H1 (cell line): ENCODE measurements around the gene CNGA4. TPM values are rescaled to one million over a fixed set of nuclear protein-coding genes. Genes with fewer than 3 reads are reported as not detected.

Source experiments
- CTCF ChIA-PET: fragments of 300-600 bp; sonication (Branson Sonifier 250); formaldehyde crosslinking; loops from one replicate; lab custom pipeline; 2021; ENCODE audit not compliant: partially characterized antibody; lab: Charles Lee
- POLR2A ChIA-PET: fragments of 300-600 bp; sonication (Branson Sonifier 250); formaldehyde crosslinking; loops from one replicate; lab custom pipeline; 2021; ENCODE audit warnings: inconsistent platforms; ENCODE audit not compliant: partially characterized antibody; lab: Charles Lee
- DNase-seq, 2 experiments: peaks; one replicate each; pipeline versions ENCODE4 v3.0.0 to v3.0.0-alpha.2; 2010 to 2022; ENCODE audit warnings: low spot score in 2 of 2, low read depth in 1 of 2, mixed read lengths in 1 of 2
- FAIRE-seq: peaks from 2 replicates; lab custom pipeline; 2011; peaks lifted over from hg19 to GRCh38; lab: Jason Lieb, UNC
- H2AFZ ChIP-seq: 2 replicates; pipeline ENCODE4 v1.8.1; 2012; ENCODE audit warnings: low read length, inconsistent platforms
- H2AK5ac ChIP-seq: 2 replicates; pipeline ENCODE4 v1.6.1; 2013; ENCODE audit warnings: low read depth, low read length
- H2BK120ac ChIP-seq: replicated peaks from 2 replicates; pipeline ENCODE3; 2013; ENCODE audit warnings: low read depth, low read length, inconsistent platforms
- H2BK12ac ChIP-seq: 2 replicates; pipeline ENCODE4 v1.6.1; 2013; ENCODE audit warnings: low read depth, low read length
- H2BK15ac ChIP-seq: 2 replicates; pipeline ENCODE4 v1.6.1; 2013; ENCODE audit warnings: low read length
- H2BK20ac ChIP-seq: 2 replicates; pipeline ENCODE4 v1.6.1; 2013; ENCODE audit warnings: low read length
- H2BK5ac ChIP-seq: 2 replicates; pipeline ENCODE4 v1.6.1; 2013; ENCODE audit warnings: low read depth, low read length
- H3K14ac ChIP-seq: 2 replicates; pipeline ENCODE4 v1.6.1; 2013; ENCODE audit warnings: inconsistent platforms; ENCODE audit not compliant: insufficient read length
- H3K18ac ChIP-seq: 2 replicates; pipeline ENCODE4 v1.6.1; 2013; ENCODE audit warnings: low read length; ENCODE audit errors: extremely low read depth
- H3K23ac ChIP-seq: 2 replicates; pipeline ENCODE4 v1.6.1; 2013; ENCODE audit warnings: inconsistent platforms; ENCODE audit not compliant: insufficient read length
- H3K23me2 ChIP-seq: 2 replicates; pipeline ENCODE4 v1.6.1; 2013; ENCODE audit warnings: low read depth, low read length
- H3K27ac ChIP-seq: 2 replicates; pipeline ENCODE4 v1.6.1; 2011; ENCODE audit warnings: low read depth, low read length, inconsistent platforms
- H3K27me3 ChIP-seq, 4 experiments: replicated peaks in 1 of 4; 1 replicate in 1 of 4; 2 replicates in 3 of 4; pipeline versions ENCODE4 v1.6.1 to v1.8.1; 2011 to 2013; ENCODE audit warnings: low read length in 3 of 4, mild to moderate bottlenecking in 3 of 4, inconsistent platforms in 2 of 4, mixed read lengths in 2 of 4, moderate library complexity in 1 of 4; ENCODE audit not compliant: control insufficient read depth in 3 of 4, insufficient read depth in 3 of 4; ENCODE audit errors: extremely low read depth in 1 of 4
- H3K36me3 ChIP-seq, 4 experiments: 2 replicates each; pipeline versions ENCODE4 v1.6.1 to v1.8.1; 2011 to 2013; ENCODE audit warnings: mild to moderate bottlenecking in 4 of 4, low read length in 3 of 4, moderate library complexity in 2 of 4, control low read depth in 1 of 4, inconsistent platforms in 1 of 4; ENCODE audit not compliant: insufficient read depth in 4 of 4, control insufficient read depth in 2 of 4
- H3K4ac ChIP-seq: replicated peaks from 2 replicates; pipeline ENCODE3; 2013; ENCODE audit warnings: low read length, low read depth, mixed read lengths, inconsistent platforms; ENCODE audit not compliant: insufficient read length
- H3K4me1 ChIP-seq, 4 experiments: replicated peaks in 1 of 4; 1 replicate in 1 of 4; 2 replicates in 3 of 4; pipeline versions ENCODE4 v1.6.1 to v1.8.1; 2011 to 2013; ENCODE audit warnings: low read length in 3 of 4, inconsistent platforms in 2 of 4, mixed read lengths in 1 of 4; ENCODE audit not compliant: insufficient read depth in 4 of 4, control insufficient read depth in 3 of 4
- H3K4me2 ChIP-seq, 2 experiments: 2 replicates each; pipeline versions ENCODE4 v1.6.1 to v1.8.1; 2011 to 2013; ENCODE audit warnings: low read depth in 2 of 2, low read length in 2 of 2, control low read depth in 1 of 2, inconsistent platforms in 1 of 2, mild to moderate bottlenecking in 1 of 2; ENCODE audit not compliant: insufficient read depth in 1 of 2
- H3K4me3 ChIP-seq, 4 experiments: fragments of 200-600, 300-600 bp in 1 of 4; sonication (generic), shearing (Covaris generic), sonication (Bioruptor Twin) in 1 of 4; 2 replicates each; pipeline versions ENCODE4 v1.5.1 to v1.8.1; 2011 to 2016; ENCODE audit warnings: low read length in 4 of 4, low read depth in 3 of 4, control low read depth in 2 of 4, inconsistent platforms in 2 of 4, mild to moderate bottlenecking in 2 of 4, mixed read lengths in 1 of 4, moderate library complexity in 1 of 4; ENCODE audit not compliant: insufficient read depth in 2 of 4; ENCODE audit errors: extremely low read depth in 1 of 4
- H3K56ac ChIP-seq: replicated peaks from 2 replicates; pipeline ENCODE3; 2013; ENCODE audit warnings: low read depth, mild to moderate bottlenecking, mixed read lengths, low read length, inconsistent platforms; ENCODE audit not compliant: insufficient read length
- H3K79me1 ChIP-seq: 2 replicates; pipeline ENCODE4 v1.6.1; 2013; ENCODE audit warnings: low read depth, low read length, control low read depth
- H3K79me2 ChIP-seq, 2 experiments: 2 replicates each; pipeline versions ENCODE4 v1.6.1 to v1.8.1; 2012 to 2013; ENCODE audit warnings: low read length in 2 of 2, mild to moderate bottlenecking in 2 of 2, inconsistent platforms in 1 of 2; ENCODE audit not compliant: insufficient read depth in 2 of 2, control insufficient read depth in 1 of 2
- H3K9ac ChIP-seq, 4 experiments: replicated peaks in 1 of 4; 1 replicate in 1 of 4; 2 replicates in 3 of 4; pipeline versions ENCODE4 v1.6.1 to v1.8.1; 2011 to 2013; ENCODE audit warnings: low read depth in 3 of 4, low read length in 3 of 4, control low read depth in 2 of 4, mild to moderate bottlenecking in 2 of 4, moderate library complexity in 2 of 4, inconsistent platforms in 1 of 4; ENCODE audit errors: extremely low read depth in 1 of 4
- H3K9me3 ChIP-seq, 2 experiments: 2 replicates each; pipeline versions ENCODE4 v1.6.1 to v1.8.1; 2012 to 2013; ENCODE audit warnings: mild to moderate bottlenecking in 2 of 2, moderate library complexity in 2 of 2, control low read depth in 1 of 2, inconsistent platforms in 1 of 2, low read depth in 1 of 2, low read length in 1 of 2, mixed read lengths in 1 of 2; ENCODE audit not compliant: insufficient read depth in 2 of 2
- H4K20me1 ChIP-seq, 2 experiments: replicated peaks in 1 of 2; 2 replicates each; pipeline versions ENCODE3 to v1.8.1; 2011 to 2013; ENCODE audit warnings: inconsistent platforms in 2 of 2, low read length in 2 of 2, mild to moderate bottlenecking in 1 of 2; ENCODE audit not compliant: insufficient read depth in 2 of 2, control insufficient read depth in 1 of 2
- H4K5ac ChIP-seq: 2 replicates; pipeline ENCODE4 v1.6.1; 2013; ENCODE audit warnings: low read length, low read depth, mixed read lengths, inconsistent platforms; ENCODE audit not compliant: insufficient read length
- H4K8ac ChIP-seq: 2 replicates; pipeline ENCODE4 v1.8.0; 2013; ENCODE audit warnings: mild to moderate bottlenecking, moderate library complexity, low read length, inconsistent platforms; ENCODE audit not compliant: insufficient read depth; ENCODE audit errors: extremely low read depth
- H4K91ac ChIP-seq: replicated peaks from 2 replicates; pipeline ENCODE3; 2013; ENCODE audit warnings: low read length, mixed read lengths, inconsistent platforms; ENCODE audit not compliant: insufficient read length
- CBX5 ChIP-seq: fragments of 300-800, 300-1000 bp; sonication (generic); IDR thresholded peaks from 2 replicates; pipeline ENCODE4 v1.7.1; 2016; ENCODE audit warnings: antibody characterized with exemption, low read length, low read depth
- EGR1 ChIP-seq: IDR thresholded peaks from 2 replicates; pipeline ENCODE4 v1.6.1; 2011; ENCODE audit warnings: low read depth, low read length, borderline replicate concordance
- JUN ChIP-seq: IDR thresholded peaks from 2 replicates; pipeline ENCODE4 v1.6.1; 2011; ENCODE audit warnings: low read depth, mild to moderate bottlenecking, improper control_type of control experiment, low read length
- JUND ChIP-seq: IDR thresholded peaks from 2 replicates; pipeline ENCODE4 v1.6.1; 2011; ENCODE audit warnings: mild to moderate bottlenecking, improper control_type of control experiment, low read length
- PHF8 ChIP-seq: fragments of 200-600 bp; sonication (generic); conservative IDR thresholded peaks from 2 replicates; pipeline ENCODE4 v1.7.1; 2012; ENCODE audit warnings: low read depth, mild to moderate bottlenecking, inconsistent platforms, low read length, moderate library complexity
- RAD21 ChIP-seq, 2 experiments: IDR thresholded peaks in 1 of 2; conservative IDR thresholded peaks in 1 of 2; 2 replicates each; pipeline ENCODE4 v1.6.1; 2011; ENCODE audit warnings: low read depth in 2 of 2, low read length in 2 of 2, improper control_type of control experiment in 1 of 2, inconsistent platforms in 1 of 2, mild to moderate bottlenecking in 1 of 2, moderate library complexity in 1 of 2
- RXRA ChIP-seq: IDR thresholded peaks from 2 replicates; pipeline ENCODE4 v1.6.1; 2011; ENCODE audit warnings: low read depth, mild to moderate bottlenecking, low read length, moderate library complexity; ENCODE audit not compliant: insufficient read depth
- SAP30 ChIP-seq: fragments of 300-600 bp; sonication (generic); IDR thresholded peaks from 2 replicates; pipeline ENCODE4 v1.7.1; 2012; ENCODE audit warnings: low read length, moderate library complexity, mild to moderate bottlenecking, inconsistent platforms; ENCODE audit not compliant: insufficient read depth, insufficient replicate concordance
- SIRT6 ChIP-seq: IDR thresholded peaks from one replicate; pipeline ENCODE4 v1.7.1; 2012; ENCODE audit warnings: low read length, inconsistent platforms
- SP2 ChIP-seq: IDR thresholded peaks from 2 replicates; pipeline ENCODE4 v1.6.1; 2012; ENCODE audit warnings: mild to moderate bottlenecking, low read length, inconsistent platforms
- SP4 ChIP-seq: IDR thresholded peaks from 2 replicates; pipeline ENCODE4 v1.6.1; 2012; ENCODE audit warnings: low read length, inconsistent platforms
- TCF12 ChIP-seq: IDR thresholded peaks from 2 replicates; pipeline ENCODE4 v1.6.1; 2011; ENCODE audit warnings: low read depth, mild to moderate bottlenecking, low read length
- YY1 ChIP-seq: IDR thresholded peaks from 2 replicates; pipeline ENCODE4 v1.6.1; 2011; ENCODE audit warnings: low read depth, mild to moderate bottlenecking, low read length
- WGBS, 2 experiments: shearing (Covaris generic) in 1 of 2; methylation state at CpG; one replicate each; pipeline versions ENCODE4 v1.1.6 to v1.1.7; 2013 to 2015; ENCODE audit warnings: low lambda C conversion rate in 2 of 2, mixed read lengths in 2 of 2, inconsistent platforms in 1 of 2, low coverage in 1 of 2, missing lambda C conversion rate in 1 of 2; ENCODE audit not compliant: insufficient replicate concordance in 2 of 2, insufficient coverage in 1 of 2, insufficient read length in 1 of 2; ENCODE audit errors: extremely low coverage in 1 of 2, missing lambda C conversion rate in 1 of 2; 5-methylcytosine and 5-hydroxymethylcytosine counted together
- polyA plus RNA-seq, 7 experiments: library from polyadenylated mRNA; depleted of rRNA in 3 of 7; stranded (reverse) in 5 of 7; unstranded in 2 of 7; fragments of >200 nt in 5 of 7; fragments of 200-250 nt in 2 of 7; gene quantifications; 1 replicate in 5 of 7; 2 replicates in 1 of 7; 4 replicates in 1 of 7; pipeline versions ENCODE4 v1.2.1 to v1.2.3, GENCODE V29; 2011 to 2013; ENCODE audit warnings: missing spikeins in 2 of 7, mixed read lengths in 2 of 7
- total RNA-seq: library from RNA; stranded (reverse); fragmentation: NEBNext Ultra II Directional; extraction: Animal tissue kit (Norgen Biotek cat#: 25700); gene quantifications from 2 replicates; pipeline ENCODE4 v1.2.1, GENCODE V29; 2021

The CNGA4 gene
- total and polyA plus RNA-seq, 2 of the 8 experiments (the other 6 are each of a cell fraction or from before 2014, with no cell fraction given): 0.29 TPM; not detected in 1

DNA sequence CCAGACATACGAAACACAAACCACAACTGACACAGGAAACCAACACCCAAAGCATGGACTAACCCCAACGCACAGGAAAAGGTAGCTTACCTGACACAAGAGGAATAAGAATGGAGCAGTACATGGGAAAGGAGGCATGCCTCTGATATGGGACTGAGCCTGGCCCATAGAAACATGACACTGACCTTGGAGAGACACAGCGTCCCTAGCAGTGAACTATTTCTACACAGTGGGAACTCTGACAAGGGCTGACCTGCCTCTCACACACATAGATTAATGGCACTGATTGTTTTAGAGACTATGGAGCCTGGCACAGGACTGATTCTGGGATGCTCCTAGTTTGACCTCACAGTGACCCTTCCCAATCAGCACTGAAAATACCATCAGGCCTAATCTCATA is 32.7 kb downstream of the CNGA4 start:
- no peak overlapping the region for H3K4ac ChIP-seq
- no peak overlapping the region for H3K27ac ChIP-seq
- H3K4me1 ChIP-seq: peaks cover 0 to 4% (median 0%) of the 10 kb centered on the region in 4 experiments; a peak in 1 of 7 replicates
- H3K23me2 ChIP-seq: no peaks in the 10 kb centered on the region
- H3K36me3 ChIP-seq: no peaks in the 10 kb centered on the region
- no peaks in the 10 kb centered on the region for H3K79me1 ChIP-seq
- ChIA-PET POLR2A (interaction anchor here (0.8 to 1.2 kb wide), 2 partner anchors 13 to 48 kb away, joined by 4 read pairs; no protein-coding TSS in a partner anchor), CTCF (interaction anchor here (0.6 to 8.6 kb wide), 17 partner anchors 11 to 285 kb away, joined by 3 to 112 read pairs (median 8); partner anchors contain the start of genes CCKBR and OR52L1)
- FAIRE-seq (no peak), DNase-seq (no peak)
- no peak overlapping the region for H4K91ac ChIP-seq
- no peak overlapping the region for H4K5ac ChIP-seq
- H3K4me3 ChIP-seq: no peak overlapping the region
- no peak overlapping the region for H3K14ac ChIP-seq
- WGBS, 2 experiments: 52% methylated on average over 3 of the region's 3 CpGs; no CpG with 5 or more reads in 1 of the 2 experiments
- H2BK12ac ChIP-seq: no peak overlapping the region
- H2BK15ac ChIP-seq: no peak overlapping the region
- H3K18ac ChIP-seq: no peak overlapping the region
- peak overlapping the region; percentile 12; the same call in 1 of the 2 replicates for H2AK5ac ChIP-seq
- H2BK5ac ChIP-seq: no peak overlapping the region
- no peak overlapping the region for H2BK20ac ChIP-seq
- no peak overlapping the region for H3K4me2 ChIP-seq
- no peaks in the 10 kb centered on the region for H3K79me2 ChIP-seq
- no peak overlapping the region for H2BK120ac ChIP-seq
- no peaks in the 10 kb centered on the region for H3K9me3 ChIP-seq
- no peaks in the 10 kb centered on the region; a peak in 1 of 7 replicates for H3K27me3 ChIP-seq
- no peak overlapping the region for H3K9ac ChIP-seq
- no peak overlapping the region for H3K56ac ChIP-seq
- TF ChIP-seq PHF8 (no peak), SP2 (no peak), JUN (no peak), JUND (no peak), YY1 (no peak), RAD21 (IDR thresholded peaks at IDR 0.05 in 1 of 2, conservative IDR thresholded peaks at IDR 0.05 in 1 of 2; ENCODE audit: low read depth in 2 of 2, low read length in 2 of 2) (no peak), CBX5 (no peak), SIRT6 (no peak), TCF12 (no peak), EGR1 (no peak), SP4 (no peak), SAP30 (no peak), RXRA (no peak)
- no peak overlapping the region for H4K8ac ChIP-seq
- no peaks in the 10 kb centered on the region for H4K20me1 ChIP-seq
- H2AFZ ChIP-seq: no peak overlapping the region
- H3K23ac ChIP-seq: no peak overlapping the region
